Fibroblast of skin of scalp (primary cell): Measurements from ENCODE around the gene CDC23.

Source experiments
- DNase-seq: peaks from one replicate; pipeline ENCODE4 v3.0.0-alpha.2; 2013

The CDC23 gene

GRCh38 chr5:138138949-138139780, 74.0 kb downstream of the CDC23 start, which contains the start of gene NME5:
TSS of gene NME5 (minus strand) at chr5:138139428. CDS start at chr5:138138780, 648 bp downstream.
- DNase-seq = peak; percentile 44
